EH (cell line): ENCODE measurements around the gene RNF149.
A peak's percentile ranks its signal among the peaks of the same experiment; 100 is the strongest.

Experiments used
- DNase-seq: peaks from one replicate; pipeline ENCODE4 v3.0.0-alpha.2; 2015; ENCODE audit warnings: low read depth

Gene RNF149

DNA sequence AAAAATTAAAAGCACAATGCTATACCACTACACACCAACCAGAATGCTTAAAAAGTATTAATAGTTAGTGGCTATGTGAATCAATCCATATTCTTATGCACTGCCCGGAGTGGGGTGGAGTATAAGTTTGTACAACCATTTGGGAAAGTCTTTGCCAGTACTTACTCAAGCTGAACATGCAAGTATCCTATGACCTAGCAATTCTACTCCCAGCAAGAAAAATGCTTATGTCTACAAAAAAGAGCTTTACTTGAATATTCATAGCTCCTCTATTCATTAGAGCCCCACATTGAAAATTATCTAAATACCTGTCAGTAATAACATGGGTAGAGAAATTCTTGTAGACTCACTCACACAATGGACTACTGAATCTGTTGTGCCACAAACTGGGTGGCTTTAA lies 77.3 kb downstream of the RNF149 start:
- DNase-seq, result no peak

DNA sequence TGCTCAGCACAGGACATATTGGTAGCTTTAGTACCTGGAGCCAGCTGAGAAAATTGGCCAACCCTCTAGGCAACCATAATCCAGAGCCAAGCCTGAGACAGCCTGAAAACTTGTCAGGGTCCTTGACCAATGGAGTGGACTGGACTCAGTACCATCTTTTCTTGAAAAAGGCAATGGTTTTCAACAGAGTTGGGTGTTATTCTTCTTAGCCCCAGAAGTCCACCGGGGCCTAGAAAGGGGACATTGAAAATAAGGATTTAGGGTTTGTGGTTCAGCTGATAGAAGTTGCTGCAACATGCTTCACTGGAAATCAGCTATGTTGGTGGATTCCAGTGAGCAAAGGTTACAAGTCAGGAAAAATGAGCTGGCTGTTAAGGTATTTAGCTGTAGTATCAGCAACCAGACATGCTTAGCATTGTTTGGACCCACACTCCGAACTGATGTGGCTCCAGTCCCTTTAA lies 77.9 kb downstream of the RNF149 start:
- DNase-seq, result peak; percentile 49
